GM12873 (cell line): ENCODE results near the gene FARP1.

ENCODE experiments used
- CTCF ChIP-seq: IDR thresholded peaks from 2 replicates; pipeline ENCODE4 v1.5.1; 2012; ENCODE audit warnings: low read depth, mild to moderate bottlenecking, moderate library complexity, low read length, control low read depth; ENCODE audit not compliant: insufficient read depth; ENCODE audit errors: missing control alignments

FARP1 gene

GRCh38 chr13:98111168-98112098, 31.5 kb upstream of the FARP1 start:
- no peak for TF ChIP-seq CTCF

GRCh38 chr13:98112456-98112855, 30.4 kb upstream of the FARP1 start:
- no peak for TF ChIP-seq CTCF

GRCh38 chr13:98118865-98119264, 24.0 kb upstream of the FARP1 start:
- TF ChIP-seq CTCF, result no peak

GRCh38 chr13:98123176-98123575, 19.7 kb upstream of the FARP1 start:
- no peak for TF ChIP-seq CTCF

- TF ChIP-seq CTCF, result no peak
Observed at GRCh38 chr13:98129059-98129746, 13.7 kb upstream of the FARP1 start.

GRCh38 chr13:98133946-98134345, 8.9 kb upstream of the FARP1 start:
- no peak for TF ChIP-seq CTCF

- TF ChIP-seq CTCF, result no peak
Observed at GRCh38 chr13:98134901-98135300, 8.0 kb upstream of the FARP1 start.
